Naive B cell (primary cell): Measurements from ENCODE around the gene TICRR. TPM values are rescaled to one million over a fixed set of nuclear protein-coding genes. Genes with fewer than 3 reads are reported as not detected.
"Not testable (repeated sequence)": the region's sequence is repeated elsewhere in the genome, so short reads cannot be mapped to it uniquely, and the experiment has no call there.

Source experiments
- ATAC-seq, 2 donors: fragments of 150-1000 bp; cut with Tn5 transposase; 2 replicates each; pipeline ENCODE4 v1.10.0; 2021; ENCODE audit warnings: low read depth in 2 of 2, mild to moderate bottlenecking in 2 of 2, moderate library complexity in 2 of 2
- DNase-seq: peaks from one replicate; pipeline ENCODE4 v3.0.0; 2022
- H3K27ac Mint-ChIP-seq, 6 donors: one replicate each; pipeline ENCODE4 v1.8.0; 2020 to 2022; ENCODE audit warnings: mild to moderate bottlenecking in 6 of 6, mixed read lengths in 6 of 6, moderate library complexity in 5 of 6, inconsistent platforms in 2 of 6
- H3K27me3 Mint-ChIP-seq, 3 donors: one replicate each; pipeline ENCODE4 v1.8.0; 2021 to 2022; ENCODE audit warnings: mixed read lengths in 3 of 3, mild to moderate bottlenecking in 1 of 3
- H3K36me3 Mint-ChIP-seq, 2 donors: one replicate each; pipeline ENCODE4 v1.8.0; 2020 to 2022; ENCODE audit warnings: mixed read lengths in 2 of 2, inconsistent platforms in 1 of 2, mild to moderate bottlenecking in 1 of 2
- H3K4me1 Mint-ChIP-seq, 3 donors: one replicate each; pipeline ENCODE4 v1.8.0; 2020 to 2022; ENCODE audit warnings: mixed read lengths in 3 of 3, inconsistent platforms in 1 of 3, mild to moderate bottlenecking in 1 of 3, moderate library complexity in 1 of 3
- H3K4me3 Mint-ChIP-seq, 8 donors: one replicate each; pipeline ENCODE4 v1.8.0; 2020 to 2022; ENCODE audit warnings: mild to moderate bottlenecking in 8 of 8, mixed read lengths in 8 of 8, moderate library complexity in 8 of 8, inconsistent platforms in 2 of 8
- H3K9me3 Mint-ChIP-seq, 7 donors: one replicate each; pipeline ENCODE4 v1.8.0; 2020 to 2022; ENCODE audit warnings: mixed read lengths in 7 of 7, mild to moderate bottlenecking in 5 of 7, inconsistent platforms in 2 of 7, moderate library complexity in 1 of 7
- polyA plus RNA-seq, 6 donors: library from polyadenylated mRNA; unstranded; fragments of 300-500 nt; fragmentation: Illumina TruSeq; gene quantifications; one replicate each; pipeline ENCODE4 v1.2.3, GENCODE V29; 2021; ENCODE audit warnings: low read depth in 6 of 6

TICRR gene
- polyA plus RNA-seq: not detected

GRCh38 chr15:89575146-89575655, at the start of gene TICRR:
Gene TICRR, plus strand, starts transcription at chr15:89575469. Its CDS starts 118 bp downstream, at chr15:89575587.
- ATAC-seq: peak; percentile 98
- Mint-ChIP-seq H3K27me3 (peaks cover 17 to 24% (median 19%) of the 10 kb centered on the region in 3 donors), H3K9me3 (no peaks in the 10 kb centered on the region), H3K4me3 (peak within 1 kb of the TSS; percentile 68 to 95 (median 86)), H3K27ac (peak within 1 kb of the TSS in 5 of 6 donors; percentile 5 to 33 (median 23)), H3K36me3 (no peaks in the 10 kb centered on the region), H3K4me1 (peaks cover 4 to 10% (median 10%) of the 10 kb centered on the region in 3 donors)
- peak; percentile 98 for DNase-seq

- Mint-ChIP-seq H3K4me3 (no peak overlapping the region), H3K27me3 (peaks cover 5 to 27% (median 27%) of the 10 kb centered on the region in 3 donors), H3K9me3 (peaks cover 0 to 3% (median 0%) of the 10 kb centered on the region in 7 donors), H3K36me3 (no peaks in the 10 kb centered on the region), H3K27ac (no peak overlapping the region), H3K4me1 (peaks cover 0 to 5% (median 4%) of the 10 kb centered on the region in 3 donors)
- ATAC-seq (no peak), DNase-seq (no peak)
Measured at GRCh38 chr15:89526181-89526580, 49.1 kb upstream of the TICRR start.

GRCh38 chr15:89526601-89527441, 48.4 kb upstream of the TICRR start:
- no peak overlapping the region for H3K4me3 Mint-ChIP-seq
- no peak overlapping the region for H3K27ac Mint-ChIP-seq
- H3K36me3 Mint-ChIP-seq: no peaks in the 10 kb centered on the region
- peaks cover 0 to 5% (median 4%) of the 10 kb centered on the region in 3 donors for H3K4me1 Mint-ChIP-seq
- H3K27me3 Mint-ChIP-seq: peaks cover 5 to 32% (median 29%) of the 10 kb centered on the region in 3 donors
- ATAC-seq (no peak), DNase-seq (no peak)
- H3K9me3 Mint-ChIP-seq: no peaks in the 10 kb centered on the region

GRCh38 chr15:89528757-89529352, 46.4 kb upstream of the TICRR start:
- H3K27me3 Mint-ChIP-seq: peaks cover 4 to 31% (median 22%) of the 10 kb centered on the region in 3 donors
- peaks cover 0 to 6% (median 2%) of the 10 kb centered on the region in 7 donors for H3K9me3 Mint-ChIP-seq
- H3K27ac Mint-ChIP-seq: no peak overlapping the region
- no peaks in the 10 kb centered on the region for H3K36me3 Mint-ChIP-seq
- no peak for ATAC-seq
- no peak overlapping the region for H3K4me3 Mint-ChIP-seq
- H3K4me1 Mint-ChIP-seq: no peaks in the 10 kb centered on the region
- DNase-seq: no peak

- H3K27ac Mint-ChIP-seq: no peak overlapping the region
- H3K4me1 Mint-ChIP-seq: no peaks in the 10 kb centered on the region
- H3K27me3 Mint-ChIP-seq: peaks cover 4 to 31% (median 23%) of the 10 kb centered on the region in 3 donors
- H3K4me3 Mint-ChIP-seq: no peak overlapping the region
- peaks cover 0 to 16% (median 11%) of the 10 kb centered on the region in 7 donors for H3K9me3 Mint-ChIP-seq
- DNase-seq: no peak
- ATAC-seq: no peak
- no peaks in the 10 kb centered on the region for H3K36me3 Mint-ChIP-seq
Measured at GRCh38 chr15:89530976-89531375, 44.3 kb upstream of the TICRR start.

- no peak for ATAC-seq
- peaks cover 4 to 34% (median 13%) of the 10 kb centered on the region in 3 donors for H3K27me3 Mint-ChIP-seq
- no peak for DNase-seq
- peaks cover 0 to 20% (median 12%) of the 10 kb centered on the region in 7 donors for H3K9me3 Mint-ChIP-seq
- H3K4me1 Mint-ChIP-seq: no peaks in the 10 kb centered on the region
- H3K36me3 Mint-ChIP-seq: no peaks in the 10 kb centered on the region
- H3K4me3 Mint-ChIP-seq: no peak overlapping the region
- no peak overlapping the region for H3K27ac Mint-ChIP-seq
Measured at GRCh38 chr15:89531796-89532537, 43.3 kb upstream of the TICRR start.

- Mint-ChIP-seq H3K4me3 (no peak overlapping the region), H3K27me3 (peaks cover 4 to 30% (median 14%) of the 10 kb centered on the region in 3 donors)
Measured at GRCh38 chr15:89533861-89534544, 41.3 kb upstream of the TICRR start.

GRCh38 chr15:89539027-89539426, 36.2 kb upstream of the TICRR start:
- peak overlapping the region in 1 of 8 donors; percentile 60 for H3K4me3 Mint-ChIP-seq
- DNase-seq (no peak), ATAC-seq (no peak)
- H3K27me3 Mint-ChIP-seq: peaks cover 0 to 36% (median 35%) of the 10 kb centered on the region in 3 donors
- peak overlapping the region in 1 of 6 donors; percentile 93 for H3K27ac Mint-ChIP-seq
- H3K9me3 Mint-ChIP-seq: peaks cover 0 to 42% (median 25%) of the 10 kb centered on the region in 7 donors
- peaks cover 8 to 9% of the 10 kb centered on the region in 2 donors for H3K36me3 Mint-ChIP-seq
- H3K4me1 Mint-ChIP-seq: no peaks in the 10 kb centered on the region

More at GRCh38 chr15:89533861-89534544, 41.3 kb upstream of the TICRR start:
- peaks cover 0 to 36% (median 22%) of the 10 kb centered on the region in 7 donors for H3K9me3 Mint-ChIP-seq
- H3K4me1 Mint-ChIP-seq: no peaks in the 10 kb centered on the region
- H3K27ac Mint-ChIP-seq: no peak overlapping the region
- DNase-seq (no peak), ATAC-seq (no peak)
- H3K36me3 Mint-ChIP-seq: peaks cover 8 to 9% of the 10 kb centered on the region in 2 donors

- ATAC-seq (no peak), DNase-seq (no peak)
- no peaks in the 10 kb centered on the region for H3K4me1 Mint-ChIP-seq
- H3K36me3 Mint-ChIP-seq: peaks cover 8 to 9% of the 10 kb centered on the region in 2 donors
- H3K27ac Mint-ChIP-seq: no peak overlapping the region
- H3K27me3 Mint-ChIP-seq: peaks cover 6 to 51% (median 34%) of the 10 kb centered on the region in 3 donors
- no peak overlapping the region for H3K4me3 Mint-ChIP-seq
- peaks cover 0 to 25% (median 12%) of the 10 kb centered on the region in 7 donors for H3K9me3 Mint-ChIP-seq
Measured at GRCh38 chr15:89542369-89542768, 32.9 kb upstream of the TICRR start.

GRCh38 chr15:89543389-89543788, 31.9 kb upstream of the TICRR start:
- Mint-ChIP-seq H3K36me3 (peaks cover 0 to 4% of the 10 kb centered on the region in 2 donors), H3K4me1 (no peaks in the 10 kb centered on the region), H3K27me3 (peaks cover 6 to 54% (median 44%) of the 10 kb centered on the region in 3 donors), H3K27ac (no peak overlapping the region), H3K4me3 (no peak overlapping the region), H3K9me3 (peaks cover 0 to 23% (median 6%) of the 10 kb centered on the region in 7 donors)
- ATAC-seq: no peak
- DNase-seq: no peak

- Mint-ChIP-seq H3K4me3 (peak overlapping the region in 1 of 8 donors; percentile 60), H3K27me3 (peaks cover 20 to 50% (median 41%) of the 10 kb centered on the region in 3 donors), H3K9me3 (peaks cover 0 to 12% (median 3%) of the 10 kb centered on the region in 7 donors)
- H3K36me3 Mint-ChIP-seq, ATAC-seq, H3K27ac Mint-ChIP-seq, DNase-seq, H3K4me1 Mint-ChIP-seq: not testable (repeated sequence)
Measured at GRCh38 chr15:89549138-89549537, 26.1 kb upstream of the TICRR start.

GRCh38 chr15:89550427-89550826, 24.8 kb upstream of the TICRR start:
- Mint-ChIP-seq H3K4me1 (no peaks in the 10 kb centered on the region), H3K4me3 (no peak overlapping the region), H3K27ac (no peak overlapping the region), H3K27me3 (peaks cover 20 to 57% (median 41%) of the 10 kb centered on the region in 3 donors), H3K36me3 (peaks cover 0 to 8% of the 10 kb centered on the region in 2 donors), H3K9me3 (peaks cover 0 to 12% (median 3%) of the 10 kb centered on the region in 7 donors)
- ATAC-seq (no peak), DNase-seq (no peak)
